EH (cell line): ENCODE results near the gene KCNH4.

Experiments used
- DNase-seq: peaks from one replicate; pipeline ENCODE4 v3.0.0-alpha.2; 2015; ENCODE audit warnings: low read depth

KCNH4 gene

GRCh38 chr17:42136654-42137051 lies 44.3 kb downstream of the KCNH4 start:
- DNase-seq = no peak

DNA sequence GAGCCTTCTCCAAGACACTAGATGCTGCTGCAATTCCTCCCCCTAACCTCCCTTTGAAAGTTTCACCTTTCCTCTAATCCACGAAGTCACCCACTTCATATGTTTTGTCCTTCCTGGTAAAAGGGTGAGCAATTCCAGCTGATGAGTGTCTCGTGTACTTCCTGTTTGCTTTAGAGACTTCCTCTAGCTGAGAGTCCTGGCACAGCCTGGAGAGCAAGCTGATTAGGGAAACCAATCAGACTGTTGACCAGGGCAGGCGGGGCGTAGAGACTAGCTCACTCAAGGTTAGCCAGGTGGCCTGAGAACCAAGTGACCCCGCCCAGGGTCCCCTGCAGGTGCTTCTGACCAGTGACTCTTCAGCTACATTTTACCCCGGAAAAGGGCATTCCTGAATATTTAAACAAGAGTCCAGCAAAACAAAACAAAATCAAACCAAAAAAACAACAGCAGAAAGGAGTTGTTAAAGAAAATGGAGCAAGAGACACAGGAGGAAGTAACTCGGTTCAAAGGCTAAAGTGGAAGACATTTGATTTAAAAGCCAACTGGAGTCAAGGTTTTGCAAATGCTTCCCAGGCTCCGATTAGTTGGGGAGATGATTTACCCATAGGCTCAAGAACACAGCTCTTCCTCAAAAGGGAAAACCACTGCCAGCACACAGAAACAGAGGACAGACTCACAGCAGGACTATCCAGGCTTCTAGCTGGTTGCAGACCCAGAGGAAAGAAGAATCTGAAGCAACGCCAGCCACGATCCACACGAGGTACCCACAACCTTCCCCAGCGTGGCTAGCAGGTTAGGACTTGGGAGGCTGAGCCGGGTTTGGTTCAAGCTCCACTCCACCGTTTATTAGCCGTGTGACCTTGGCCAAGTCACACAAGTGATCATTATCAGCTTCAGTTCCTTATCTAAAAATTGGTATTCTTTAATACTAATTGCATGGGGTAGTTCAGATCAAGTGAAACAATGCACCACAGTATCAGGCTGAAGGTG lies 45.0 kb downstream of the KCNH4 start:
- peak; percentile 77 for DNase-seq

GRCh38 chr17:42135151-42135550 lies 45.8 kb downstream of the KCNH4 start:
- no peak for DNase-seq

- DNase-seq = peak; percentile 6
These were observed 47.4 kb downstream of the KCNH4 start for GRCh38 chr17:42133461-42134041.

DNA sequence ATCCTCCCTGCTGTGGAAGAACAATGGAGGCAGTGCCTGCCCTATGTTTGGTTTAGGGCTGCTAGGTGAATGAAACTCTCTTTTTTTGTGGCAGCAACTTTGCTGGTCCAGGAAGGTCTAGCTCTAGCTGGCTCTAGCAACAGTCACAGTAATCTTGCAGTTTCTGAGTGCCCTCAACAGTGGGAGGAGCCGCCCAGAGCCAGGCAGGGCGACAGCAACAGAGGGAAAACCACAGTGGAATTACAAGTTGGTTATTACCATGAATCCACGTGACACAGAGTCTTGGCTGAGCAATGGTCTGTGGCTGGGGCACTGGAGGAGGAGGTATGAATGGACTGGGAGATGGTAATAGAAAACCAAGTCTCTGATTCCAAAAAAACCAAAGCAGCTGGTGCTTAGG lies 48.0 kb downstream of the KCNH4 start:
- peak; percentile 92 for DNase-seq

- DNase-seq = peak; percentile 43
These were observed 48.9 kb downstream of the KCNH4 start for GRCh38 chr17:42131981-42132432.

- no peak for DNase-seq
These were observed 49.7 kb downstream of the KCNH4 start for GRCh38 chr17:42131232-42131631.

- no peak for DNase-seq
These were observed 50.5 kb downstream of the KCNH4 start for GRCh38 chr17:42130310-42130936.

DNA sequence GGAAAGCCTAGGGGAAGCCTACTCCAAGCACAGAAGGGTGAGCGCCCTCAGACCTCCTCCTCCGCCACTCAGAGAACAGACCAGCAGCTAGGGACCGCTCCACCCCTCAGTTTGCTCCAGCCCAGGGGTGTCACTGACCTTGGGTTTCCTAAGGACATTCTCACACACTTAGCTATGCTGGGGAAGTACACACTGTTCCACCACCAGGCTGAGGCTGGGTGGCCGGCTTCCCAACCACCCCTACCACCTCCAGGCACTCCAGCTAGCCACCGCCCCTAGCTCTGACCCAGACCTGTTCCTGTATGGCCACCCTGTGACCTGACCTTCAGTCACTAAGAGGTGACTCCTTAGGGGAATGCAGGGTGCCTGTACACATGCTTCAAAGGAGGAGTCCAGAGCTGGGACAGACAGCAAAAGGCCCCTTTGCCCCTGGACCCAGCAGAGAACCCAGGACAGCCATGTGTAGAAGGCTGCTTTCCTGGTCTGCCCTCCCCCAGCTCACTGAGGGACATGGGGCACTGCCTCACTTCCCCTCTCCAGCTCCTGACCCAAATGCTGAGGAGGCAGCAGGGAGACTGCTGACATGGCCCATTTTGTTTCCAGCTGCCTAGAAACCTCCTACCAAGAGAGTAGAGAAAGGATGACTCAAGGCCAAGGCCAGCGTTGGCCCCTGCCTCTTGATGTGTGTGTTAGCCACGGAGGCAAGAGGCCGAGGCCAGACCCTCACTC lies 51.7 kb downstream of the KCNH4 start:
- no peak for DNase-seq

DNA sequence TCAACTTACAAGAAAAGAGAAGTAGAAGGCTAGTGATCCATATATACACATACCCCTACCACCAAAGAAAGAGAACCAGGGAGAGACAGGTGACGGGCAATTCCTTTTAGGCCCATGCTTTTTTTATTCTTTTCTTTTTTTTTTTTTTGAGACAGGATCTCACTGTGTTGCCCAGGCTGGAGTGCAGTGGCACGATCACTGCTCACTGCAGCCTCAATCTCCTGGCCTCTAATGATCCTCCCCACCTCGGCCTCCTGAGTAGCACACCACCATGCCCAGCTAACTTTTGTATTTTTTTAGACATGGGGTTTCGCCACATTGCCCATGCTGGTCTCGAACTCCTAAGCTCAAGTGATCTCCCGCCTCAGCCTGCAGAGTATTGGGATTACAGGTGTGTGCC lies 53.5 kb downstream of the KCNH4 start:
- no peak for DNase-seq

DNA sequence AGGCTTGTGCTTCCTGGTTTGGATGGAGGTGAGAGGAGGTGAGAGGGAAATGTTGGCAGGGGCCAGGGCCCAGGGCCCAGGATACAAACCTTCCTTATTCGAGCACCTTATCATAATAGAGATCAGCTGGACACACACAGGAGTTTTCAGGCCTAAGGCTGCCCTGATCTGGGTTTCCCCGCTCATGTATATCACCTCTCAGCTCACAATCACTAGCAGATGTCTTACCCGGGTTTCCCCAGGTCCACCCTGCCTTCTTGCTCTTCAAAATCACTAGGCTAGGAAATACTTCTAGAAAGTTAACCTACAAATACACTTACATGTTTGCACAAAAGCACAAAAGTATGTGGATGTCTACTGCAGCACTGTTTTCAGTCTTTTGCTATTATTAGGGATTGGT lies 54.1 kb downstream of the KCNH4 start:
- no peak for DNase-seq

DNA sequence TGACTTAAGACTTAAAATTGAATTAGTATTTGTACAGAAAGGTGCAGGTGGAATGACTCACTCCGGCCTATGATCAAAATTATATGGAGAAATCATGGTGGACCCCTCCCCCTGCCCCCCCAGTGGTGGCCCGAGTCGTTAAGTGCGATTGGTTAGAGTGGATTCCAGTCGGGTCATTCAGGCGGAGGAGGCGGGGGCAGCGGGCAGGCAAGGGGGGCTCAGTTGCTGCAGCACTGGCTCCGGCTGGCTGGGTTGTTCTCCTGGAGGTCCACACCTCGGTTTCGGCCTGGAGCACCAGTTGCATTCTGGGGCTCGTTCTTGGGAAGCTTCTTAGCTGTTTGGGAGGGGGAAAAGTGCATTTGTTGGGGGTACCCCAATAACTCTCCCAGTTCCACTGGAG lies 55.4 kb downstream of the KCNH4 start:
- no peak for DNase-seq

GRCh38 chr17:42124256-42124655 lies 56.7 kb downstream of the KCNH4 start:
- no peak for DNase-seq

DNA sequence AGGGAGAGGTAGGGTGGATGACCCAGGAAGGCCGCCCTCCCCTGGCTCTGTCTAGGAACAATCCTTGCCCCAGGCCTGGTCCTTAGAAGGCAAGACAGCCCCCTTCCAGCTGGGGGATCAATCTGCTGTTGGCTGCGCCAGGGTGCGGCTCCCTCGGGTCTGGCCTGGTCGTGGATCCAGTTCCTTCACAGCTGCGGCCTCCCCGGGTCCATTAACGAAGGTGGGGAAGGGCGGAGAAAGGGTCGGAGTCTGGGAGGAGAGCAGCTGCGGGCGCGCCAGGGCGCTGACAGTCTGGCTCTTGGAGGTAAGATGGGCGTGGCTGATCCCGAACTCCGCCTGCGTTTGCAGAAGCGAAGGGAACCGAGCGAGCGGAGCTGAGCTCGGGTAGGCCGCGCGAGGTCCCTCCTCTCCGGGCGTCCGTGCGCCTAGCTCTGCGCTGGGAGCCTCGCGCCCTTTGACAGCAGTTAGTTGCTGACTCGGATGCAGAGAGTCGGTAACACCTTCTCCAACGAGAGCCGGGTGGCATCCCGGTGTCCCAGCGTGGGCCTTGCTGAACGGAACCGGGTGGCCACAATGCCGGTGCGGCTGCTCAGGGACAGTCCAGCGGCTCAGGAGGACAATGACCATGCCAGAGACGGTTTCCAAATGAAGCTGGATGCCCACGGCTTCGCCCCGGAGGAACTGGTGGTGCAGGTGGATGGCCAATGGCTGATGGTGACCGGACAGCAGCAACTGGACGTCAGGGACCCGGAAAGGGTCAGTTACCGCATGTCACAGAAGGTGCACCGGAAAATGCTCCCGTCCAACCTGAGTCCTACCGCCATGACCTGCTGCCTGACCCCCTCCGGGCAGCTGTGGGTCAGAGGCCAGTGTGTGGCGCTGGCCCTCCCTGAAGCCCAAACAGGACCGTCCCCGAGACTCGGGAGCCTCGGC lies 58.3 kb downstream of the KCNH4 start, which contains the start of gene HSPB9:
HSPB9 (plus strand) TSS at position 434 of the 933 bp plus-strand sequence; CDS start at position 481, 47 bp downstream.
- DNase-seq = no peak

GRCh38 chr17:42120770-42121769 lies 59.9 kb downstream of the KCNH4 start, which contains the start of gene KAT2A:
TSS of gene KAT2A (minus strand) at chr17:42121367. CDS start at chr17:42121304, 63 bp downstream.
- DNase-seq = peak; percentile 84

- peak; percentile 12 for DNase-seq
These were observed 60.7 kb downstream of the KCNH4 start for GRCh38 chr17:42120161-42120769.

- DNase-seq = no peak
These were observed 61.6 kb downstream of the KCNH4 start for GRCh38 chr17:42119301-42119700.

GRCh38 chr17:42118545-42118944 lies 62.4 kb downstream of the KCNH4 start:
- peak; percentile 41 for DNase-seq

DNA sequence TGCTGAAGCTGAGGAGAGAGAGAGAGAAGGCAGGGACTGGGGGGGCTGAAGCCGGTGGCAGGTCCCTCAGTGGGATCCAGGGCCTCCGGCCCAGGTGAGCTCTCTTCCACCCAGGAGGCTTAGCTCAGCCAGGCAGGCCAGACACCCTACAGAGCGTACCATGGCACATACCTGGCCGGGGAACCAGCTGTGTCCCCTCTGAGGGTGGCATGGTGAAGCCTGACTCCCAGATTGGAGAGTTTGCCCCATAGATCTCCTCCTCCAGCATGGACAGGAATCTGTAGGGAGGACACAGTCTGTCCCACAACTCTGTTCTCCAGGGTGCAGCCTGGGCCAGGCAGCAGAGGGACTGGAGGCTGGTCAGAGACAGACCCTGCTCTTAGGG lies 62.8 kb downstream of the KCNH4 start:
- DNase-seq = no peak
